Stomach (tissue), 9 donors: Measurements from ENCODE around the gene ITGB8. TPM values are rescaled to one million over a fixed set of nuclear protein-coding genes. Genes with fewer than 3 reads are reported as not detected.

Source experiments
- DNase-seq, 2 donors: peaks; one replicate each; pipeline versions ENCODE4 v3.0.0 to v3.0.0-alpha.2; 2013 to 2019
- H3K27ac ChIP-seq, 5 donors: fragments of 200-600 bp in 4 of 5; sonication (generic) in 4 of 5; one replicate each; pipeline ENCODE4 v1.5.1; 2013 to 2019; ENCODE audit warnings: mild to moderate bottlenecking in 1 of 5, moderate library complexity in 1 of 5
- H3K27me3 ChIP-seq, 3 donors: fragments of 200-600 bp; sonication (generic); one replicate each; pipeline ENCODE4 v1.5.1; 2017 to 2019; ENCODE audit warnings: mixed run types in 1 of 3
- H3K36me3 ChIP-seq, 4 donors: fragments of 200-600 bp; sonication (generic); 1 replicate in 3 of 4; 2 replicates in 1 of 4; pipeline ENCODE4 v1.5.1; 2016 to 2019
- H3K4me1 ChIP-seq, 4 donors: fragments of 200-600 bp; sonication (generic); one replicate each; pipeline ENCODE4 v1.5.1; 2016 to 2019
- H3K4me3 ChIP-seq, 4 donors: fragments of 200-600 bp; sonication (generic) in 3 of 4; one replicate each; pipeline ENCODE4 v1.5.1; 2016 to 2019; ENCODE audit warnings: mild to moderate bottlenecking in 1 of 4
- H3K9me3 ChIP-seq, 4 donors: fragments of 200-600 bp; sonication (generic); one replicate each; pipeline ENCODE4 v1.5.1; 2016 to 2019
- EP300 ChIP-seq: sonication (generic); formaldehyde crosslinking; IDR thresholded peaks from one replicate; pipeline ENCODE4 v1.6.1; 2017; ENCODE audit warnings: antibody characterized with exemption
- POLR2A ChIP-seq, 4 donors: fragments of 450-650 bp; IDR thresholded peaks; one replicate each; pipeline ENCODE4 v1.6.1; 2016; ENCODE audit warnings: antibody characterized with exemption in 4 of 4, control low read depth in 2 of 4, mild to moderate bottlenecking in 1 of 4, moderate library complexity in 1 of 4
- POLR2AphosphoS5 ChIP-seq, 3 donors: sonication (generic); formaldehyde crosslinking; IDR thresholded peaks; one replicate each; pipeline ENCODE4 v1.6.1; 2016; ENCODE audit warnings: antibody characterized with exemption in 3 of 3
- WGBS, 5 donors: extraction: QIAGEN DNeasy Blood & Tissue Kit in 3 of 5; methylation state at CpG; one replicate each; pipeline versions ENCODE4 v1.1.5 to v1.1.7; 2013 to 2018; 5-methylcytosine and 5-hydroxymethylcytosine counted together
- intact Hi-C: fragments of 100-400 bp; cut with DNase I; formaldehyde crosslinking; loops from one replicate; pipeline ENCODE4 v1.15.1; 2023; ENCODE audit warnings: low total_unique reads
- polyA plus RNA-seq, 3 donors: library from polyadenylated mRNA; stranded (reverse); fragments of 200-250 nt; gene quantifications; one replicate each; pipeline ENCODE4 v1.2.3, GENCODE V29; 2013
- total RNA-seq, 5 donors: library from RNA; depleted of rRNA; stranded (reverse); fragments of >200 nt; gene quantifications; one replicate each; pipeline versions ENCODE4 v1.1.0 to v1.2.3, GENCODE V29; 2014 to 2016
- TF ChIP-seq, protein P1 (sequence below), 7 experiments: fragments of 450-650 bp in 4 of 7; fragments of 200-600 bp in 3 of 7; sonication (generic) in 3 of 7; IDR thresholded peaks; one replicate each; pipeline ENCODE4 v1.5.1; 2016 to 2019; ENCODE audit warnings: antibody characterized with exemption in 7 of 7, control low read depth in 2 of 7, mild to moderate bottlenecking in 1 of 7
- donor health status: healthy with polysubstance abuse.
- donor health status: Bipolar disorder and iron deficiency.
- donor health status: healthy.

Gene ITGB8
- total and polyA plus RNA-seq, 8 donors, result 1.1 to 31.9 (median 6.5) TPM

DNA sequence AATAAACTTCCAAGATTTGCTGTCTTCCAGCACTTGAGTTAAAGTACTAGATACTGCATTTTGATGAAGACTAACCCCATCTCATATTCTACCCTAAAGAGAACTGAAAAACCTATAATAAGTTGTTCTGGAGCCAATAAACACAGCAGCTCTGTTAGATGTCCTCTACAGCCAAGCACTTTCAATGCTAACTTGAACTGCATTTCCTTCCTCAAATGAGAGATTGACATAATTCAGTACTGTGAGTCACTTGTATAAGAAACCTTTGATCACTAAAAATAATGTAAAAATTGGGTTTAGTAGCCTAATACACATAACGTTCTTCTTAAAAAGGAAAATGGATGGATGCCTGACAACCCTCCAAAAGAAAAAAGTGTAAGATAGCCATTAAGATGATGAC, 81.3 kb downstream of the ITGB8 start:
- Histone ChIP-seq H3K4me1 (peaks cover 0 to 22% (median 19%) of the 10 kb centered on the region in 4 donors), H3K27ac (no peak overlapping the region), H3K36me3 (peaks cover 0 to 6% (median 3%) of the 10 kb centered on the region in 4 donors), H3K27me3 (no peaks in the 10 kb centered on the region), H3K4me3 (no peak overlapping the region), H3K9me3 (no peaks in the 10 kb centered on the region)
- intact Hi-C loops, result no loop called here
- WGBS, 5 donors, result 65 to 84% (median 76%) methylated on average over 1 of the region's 1 CpG
- DNase-seq, result no peak
- no peak for TF ChIP-seq EP300
- no peak for TF ChIP-seq POLR2AphosphoS5 (IDR thresholded peaks at IDR 0.05)
- TF ChIP-seq, protein P1, sequence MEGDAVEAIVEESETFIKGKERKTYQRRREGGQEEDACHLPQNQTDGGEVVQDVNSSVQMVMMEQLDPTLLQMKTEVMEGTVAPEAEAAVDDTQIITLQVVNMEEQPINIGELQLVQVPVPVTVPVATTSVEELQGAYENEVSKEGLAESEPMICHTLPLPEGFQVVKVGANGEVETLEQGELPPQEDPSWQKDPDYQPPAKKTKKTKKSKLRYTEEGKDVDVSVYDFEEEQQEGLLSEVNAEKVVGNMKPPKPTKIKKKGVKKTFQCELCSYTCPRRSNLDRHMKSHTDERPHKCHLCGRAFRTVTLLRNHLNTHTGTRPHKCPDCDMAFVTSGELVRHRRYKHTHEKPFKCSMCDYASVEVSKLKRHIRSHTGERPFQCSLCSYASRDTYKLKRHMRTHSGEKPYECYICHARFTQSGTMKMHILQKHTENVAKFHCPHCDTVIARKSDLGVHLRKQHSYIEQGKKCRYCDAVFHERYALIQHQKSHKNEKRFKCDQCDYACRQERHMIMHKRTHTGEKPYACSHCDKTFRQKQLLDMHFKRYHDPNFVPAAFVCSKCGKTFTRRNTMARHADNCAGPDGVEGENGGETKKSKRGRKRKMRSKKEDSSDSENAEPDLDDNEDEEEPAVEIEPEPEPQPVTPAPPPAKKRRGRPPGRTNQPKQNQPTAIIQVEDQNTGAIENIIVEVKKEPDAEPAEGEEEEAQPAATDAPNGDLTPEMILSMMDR (IDR thresholded peaks at IDR 0.05), result no peak
- no peak for TF ChIP-seq POLR2A (IDR thresholded peaks at IDR 0.05)

DNA sequence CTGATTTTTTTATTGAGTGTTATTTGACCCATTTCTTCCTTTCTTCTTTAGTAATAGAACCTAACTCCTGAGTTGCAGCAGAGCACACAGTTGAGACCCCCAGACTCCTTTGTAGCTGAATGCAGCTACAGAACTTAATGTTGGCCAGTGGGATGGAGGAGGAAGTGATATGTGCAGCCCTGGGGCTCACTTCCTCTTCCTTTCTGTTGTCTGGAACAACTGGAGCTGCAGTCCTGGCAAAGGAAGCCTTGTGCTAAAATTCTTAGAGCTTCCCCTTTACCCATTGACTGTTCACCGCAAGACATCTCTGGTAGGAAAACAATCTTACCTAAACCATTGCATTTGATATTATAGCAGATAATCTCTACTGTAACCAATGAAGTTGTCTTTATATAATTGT, 86.6 kb downstream of the ITGB8 start:
- H3K36me3 ChIP-seq, result no peaks in the 10 kb centered on the region
- TF ChIP-seq POLR2AphosphoS5 (IDR thresholded peaks at IDR 0.05), result no peak
- TF ChIP-seq, protein P1 (IDR thresholded peaks at IDR 0.05), result no peak
- no peak for TF ChIP-seq POLR2A (IDR thresholded peaks at IDR 0.05)
- TF ChIP-seq EP300, result no peak
- no peak overlapping the region for H3K4me3 ChIP-seq
- 82 to 95% (median 89%) methylated on average over 1 of the region's 1 CpG for WGBS, 5 donors
- H3K27ac ChIP-seq, result no peak overlapping the region
- no peaks in the 10 kb centered on the region for H3K4me1 ChIP-seq
- intact Hi-C loops, result no loop called here
- no peaks in the 10 kb centered on the region for H3K27me3 ChIP-seq
- no peak for DNase-seq
- no peaks in the 10 kb centered on the region for H3K9me3 ChIP-seq

DNA sequence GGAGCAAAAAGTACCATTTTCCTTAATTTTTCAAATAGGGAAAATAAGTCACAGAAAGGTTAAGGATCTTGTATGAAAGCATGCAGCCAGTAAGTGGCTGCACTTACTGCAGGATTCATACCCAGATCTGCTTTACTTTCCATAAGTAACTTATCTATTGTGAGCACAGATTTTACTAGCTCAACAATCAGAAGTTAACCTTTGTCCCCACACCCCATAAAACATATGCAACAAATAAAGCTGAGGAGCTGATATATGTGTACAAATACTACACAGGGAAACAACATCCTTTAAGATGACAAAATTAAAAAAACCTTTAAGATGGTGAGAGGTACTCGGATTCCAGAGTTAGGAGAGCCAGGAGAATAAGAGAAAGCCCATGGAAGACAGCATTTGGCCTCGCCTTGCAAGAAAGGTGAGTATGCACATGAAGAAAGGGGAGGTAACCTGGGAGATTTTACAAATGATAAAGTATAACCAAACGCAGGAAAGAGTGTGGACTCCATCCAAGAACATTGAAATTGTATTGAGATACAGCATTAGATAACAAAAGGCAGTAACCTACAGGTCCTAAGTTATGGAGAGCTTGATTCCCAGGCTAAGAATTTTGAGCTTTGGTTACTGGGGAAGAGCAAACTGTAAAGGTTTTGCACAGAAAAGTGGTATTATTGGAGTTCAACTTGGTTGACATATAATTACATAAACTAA, 87.1 kb downstream of the ITGB8 start:
- intact Hi-C loops, result no loop called here
- H3K4me1 ChIP-seq, result no peaks in the 10 kb centered on the region
- no peak overlapping the region for H3K4me3 ChIP-seq
- DNase-seq, result no peak
- H3K36me3 ChIP-seq, result no peaks in the 10 kb centered on the region
- H3K27ac ChIP-seq, result no peak overlapping the region
- TF ChIP-seq, protein P1 (IDR thresholded peaks at IDR 0.05), result no peak
- no peak for TF ChIP-seq POLR2A (IDR thresholded peaks at IDR 0.05)
- TF ChIP-seq EP300, result no peak
- no peak for TF ChIP-seq POLR2AphosphoS5 (IDR thresholded peaks at IDR 0.05)
- no peaks in the 10 kb centered on the region for H3K27me3 ChIP-seq
- H3K9me3 ChIP-seq, result no peaks in the 10 kb centered on the region
- WGBS, 5 donors, result 58 to 66% (median 63%) methylated on average over 3 of the region's 3 CpGs

DNA sequence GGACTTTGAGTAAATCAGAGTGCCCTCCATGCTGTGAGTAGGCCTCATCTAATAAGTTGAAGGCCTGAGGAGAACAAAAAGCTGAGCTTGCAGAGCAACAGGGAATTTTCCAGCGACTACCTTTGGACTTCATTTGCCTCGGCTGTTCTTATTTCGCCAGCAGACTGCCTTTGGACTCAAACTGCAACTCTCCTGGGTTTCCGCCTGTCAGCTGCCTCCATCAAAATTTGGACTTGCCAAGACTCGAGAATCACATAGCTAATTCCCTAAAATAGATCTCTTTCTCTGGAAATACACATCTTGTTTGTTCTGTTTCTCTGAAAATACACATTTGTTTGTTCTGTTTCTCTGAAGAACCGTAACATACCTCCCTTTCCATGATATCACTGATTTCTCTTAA, 93.8 kb downstream of the ITGB8 start:
- no peak for TF ChIP-seq POLR2AphosphoS5 (IDR thresholded peaks at IDR 0.05)
- TF ChIP-seq, protein P1 (IDR thresholded peaks at IDR 0.05), result no peak
- no peak for TF ChIP-seq POLR2A (IDR thresholded peaks at IDR 0.05)
- no peak for TF ChIP-seq EP300
- H3K36me3 ChIP-seq, result no peaks in the 10 kb centered on the region
- DNase-seq, result no peak
- intact Hi-C loops, result no loop called here
- H3K27ac ChIP-seq, result no peak overlapping the region
- no peaks in the 10 kb centered on the region for H3K27me3 ChIP-seq
- WGBS, 5 donors, result 90 to 91% (median 91%) methylated on average over 6 of the region's 6 CpGs
- no peak overlapping the region for H3K4me3 ChIP-seq
- H3K9me3 ChIP-seq, result no peaks in the 10 kb centered on the region
- H3K4me1 ChIP-seq, result no peaks in the 10 kb centered on the region
